Measurements from ENCODE around the gene SATB1. TPM values are rescaled to one million over a fixed set of nuclear protein-coding genes. Genes with fewer than 3 reads are reported as not detected.

SATB1 gene
- 5.6 and 11.5 TPM in 2 replicates for total RNA-seq

GRCh38 chr3:18424729-18425640, at the start of gene SATB1:
SATB1 (minus strand) TSS chr3:18425339; CDS start chr3:18420967, 4,372 bp downstream.

Measured in hair follicular keratinocyte (primary cell).